ENCODE results near the gene CHRNA7. TPM values are rescaled to one million over a fixed set of nuclear protein-coding genes. Genes with fewer than 3 reads are reported as not detected.

The CHRNA7 gene
- polyA plus RNA-seq, 2 of the 4 experiments (the other 2 are of a cell fraction) = 1.3 to 1.4 TPM

GRCh38 chr15:32129815-32130214 lies 99.5 kb downstream of the CHRNA7 start:
- CTCF ChIA-PET = no interaction called here
- no peak overlapping the region for H3K4me3 ChIP-seq
- no peak for TF ChIP-seq HEYL (CRISPR knock-in tag; IDR thresholded peaks at IDR 0.05)
- TF ChIP-seq KDM5A (IDR thresholded peaks at IDR 0.05) = no peak
- TF ChIP-seq TP53 (CRISPR knock-in tag; IDR thresholded peaks at IDR 0.05) = no peak
- TF ChIP-seq EHF (CRISPR knock-in tag; IDR thresholded peaks at IDR 0.05) = no peak
- no peak for TF ChIP-seq FOXS1 (CRISPR knock-in tag; IDR thresholded peaks at IDR 0.05)
- TF ChIP-seq MAFK (IDR thresholded peaks at IDR 0.05; ENCODE audit: partially characterized antibody) = no peak
- no peak for TF ChIP-seq RCOR1 (IDR thresholded peaks at IDR 0.05; ENCODE audit: low read depth, low read length)
- no peak for TF ChIP-seq CHD2 (IDR thresholded peaks at IDR 0.05; ENCODE audit: low read length, partially characterized antibody)
- no peak for TF ChIP-seq RNF2 (IDR thresholded peaks at IDR 0.05; ENCODE audit: borderline replicate concordance, low read depth)
- TF ChIP-seq POLR2AphosphoS2 (conservative IDR thresholded peaks at IDR 0.05; ENCODE audit: low read length) = no peak
- no peak for TF ChIP-seq PHF8 (IDR thresholded peaks at IDR 0.05; ENCODE audit: borderline replicate concordance, low read depth)
- TF ChIP-seq, protein P1, sequence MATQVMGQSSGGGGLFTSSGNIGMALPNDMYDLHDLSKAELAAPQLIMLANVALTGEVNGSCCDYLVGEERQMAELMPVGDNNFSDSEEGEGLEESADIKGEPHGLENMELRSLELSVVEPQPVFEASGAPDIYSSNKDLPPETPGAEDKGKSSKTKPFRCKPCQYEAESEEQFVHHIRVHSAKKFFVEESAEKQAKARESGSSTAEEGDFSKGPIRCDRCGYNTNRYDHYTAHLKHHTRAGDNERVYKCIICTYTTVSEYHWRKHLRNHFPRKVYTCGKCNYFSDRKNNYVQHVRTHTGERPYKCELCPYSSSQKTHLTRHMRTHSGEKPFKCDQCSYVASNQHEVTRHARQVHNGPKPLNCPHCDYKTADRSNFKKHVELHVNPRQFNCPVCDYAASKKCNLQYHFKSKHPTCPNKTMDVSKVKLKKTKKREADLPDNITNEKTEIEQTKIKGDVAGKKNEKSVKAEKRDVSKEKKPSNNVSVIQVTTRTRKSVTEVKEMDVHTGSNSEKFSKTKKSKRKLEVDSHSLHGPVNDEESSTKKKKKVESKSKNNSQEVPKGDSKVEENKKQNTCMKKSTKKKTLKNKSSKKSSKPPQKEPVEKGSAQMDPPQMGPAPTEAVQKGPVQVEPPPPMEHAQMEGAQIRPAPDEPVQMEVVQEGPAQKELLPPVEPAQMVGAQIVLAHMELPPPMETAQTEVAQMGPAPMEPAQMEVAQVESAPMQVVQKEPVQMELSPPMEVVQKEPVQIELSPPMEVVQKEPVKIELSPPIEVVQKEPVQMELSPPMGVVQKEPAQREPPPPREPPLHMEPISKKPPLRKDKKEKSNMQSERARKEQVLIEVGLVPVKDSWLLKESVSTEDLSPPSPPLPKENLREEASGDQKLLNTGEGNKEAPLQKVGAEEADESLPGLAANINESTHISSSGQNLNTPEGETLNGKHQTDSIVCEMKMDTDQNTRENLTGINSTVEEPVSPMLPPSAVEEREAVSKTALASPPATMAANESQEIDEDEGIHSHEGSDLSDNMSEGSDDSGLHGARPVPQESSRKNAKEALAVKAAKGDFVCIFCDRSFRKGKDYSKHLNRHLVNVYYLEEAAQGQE (IDR thresholded peaks at IDR 0.05) = no peak
- H3K27ac ChIP-seq = no peak overlapping the region
- DNase-seq (ENCODE audit: low read depth in 1 of 2, low spot score in 1 of 2) (no peak), ATAC-seq (no peak), FAIRE-seq (peak; percentile 46)
- no peaks in the 10 kb centered on the region for H3K4me1 ChIP-seq
- POLR2A ChIA-PET = no interaction called here
- no peak overlapping the region for H3K4me2 ChIP-seq
- H3K9me3 ChIP-seq = no peaks in the 10 kb centered on the region

DNA sequence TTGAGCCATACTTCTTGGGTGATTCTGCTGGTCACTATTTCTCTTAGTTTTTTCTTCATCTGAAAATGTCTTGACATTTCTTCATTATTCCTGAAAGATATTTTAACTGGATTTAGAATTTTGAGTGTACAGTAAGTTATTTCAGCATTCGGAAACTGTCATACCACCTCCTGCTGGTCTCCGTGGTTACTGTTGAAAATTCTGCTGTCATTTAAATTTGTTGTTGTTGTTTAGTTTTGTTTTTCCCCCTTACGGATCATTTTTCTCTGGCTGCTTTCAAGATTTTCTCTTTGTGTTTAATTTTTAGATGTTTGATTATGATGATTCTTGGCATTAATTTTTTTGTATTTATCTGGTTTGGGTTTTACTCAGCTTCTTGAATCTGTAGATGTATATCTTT lies 100.5 kb downstream of the CHRNA7 start:
- WGBS (ENCODE audit: missing lambda C conversion rate) = 55% methylated on average over 3 of the region's 3 CpGs
- Histone ChIP-seq H3K27ac (no peak overlapping the region), H3K9me3 (no peaks in the 10 kb centered on the region), H3K4me1 (no peaks in the 10 kb centered on the region), H3K4me3 (no peak overlapping the region), H3K4me2 (no peak overlapping the region)
- peak; percentile 18 for FAIRE-seq
- ATAC-seq = no peak
- DNase-seq (ENCODE audit: low read depth in 1 of 2, low spot score in 1 of 2) = no peak
- POLR2A ChIA-PET = no interaction called here
- no peak for TF ChIP-seq HDAC2 (IDR thresholded peaks at IDR 0.05)
- TF ChIP-seq CHD2 (IDR thresholded peaks at IDR 0.05; ENCODE audit: low read length, partially characterized antibody) = no peak
- TF ChIP-seq PHF8 (IDR thresholded peaks at IDR 0.05; ENCODE audit: borderline replicate concordance, low read depth) = no peak
- no peak for TF ChIP-seq CTCF (IDR thresholded peaks at IDR 0.05)
- TF ChIP-seq KDM1A (IDR thresholded peaks at IDR 0.05; ENCODE audit: low read depth) = no peak
- TF ChIP-seq HMGXB4 (CRISPR knock-in tag; IDR thresholded peaks at IDR 0.05; ENCODE audit: borderline replicate concordance) = no peak
- TF ChIP-seq ELK1 (IDR thresholded peaks at IDR 0.05; ENCODE audit: low read depth, low read length) = no peak
- no peak for TF ChIP-seq HOXB5 (CRISPR knock-in tag; IDR thresholded peaks at IDR 0.05)
- no peak for TF ChIP-seq FOXS1 (CRISPR knock-in tag; IDR thresholded peaks at IDR 0.05)
- no peak for TF ChIP-seq SREBF2 (IDR thresholded peaks at IDR 0.05)
- TF ChIP-seq ESRRA (IDR thresholded peaks at IDR 0.05; ENCODE audit: borderline replicate concordance, low read length) = no peak
- no peak for TF ChIP-seq TFCP2L1 (CRISPR knock-in tag; IDR thresholded peaks at IDR 0.05)
- no peak for TF ChIP-seq CBX8 (IDR thresholded peaks at IDR 0.05)
- TF ChIP-seq JUNB (IDR thresholded peaks at IDR 0.05) = no peak
- no peak for TF ChIP-seq NR3C1 (IDR thresholded peaks at IDR 0.05)
- TF ChIP-seq, protein P2, sequence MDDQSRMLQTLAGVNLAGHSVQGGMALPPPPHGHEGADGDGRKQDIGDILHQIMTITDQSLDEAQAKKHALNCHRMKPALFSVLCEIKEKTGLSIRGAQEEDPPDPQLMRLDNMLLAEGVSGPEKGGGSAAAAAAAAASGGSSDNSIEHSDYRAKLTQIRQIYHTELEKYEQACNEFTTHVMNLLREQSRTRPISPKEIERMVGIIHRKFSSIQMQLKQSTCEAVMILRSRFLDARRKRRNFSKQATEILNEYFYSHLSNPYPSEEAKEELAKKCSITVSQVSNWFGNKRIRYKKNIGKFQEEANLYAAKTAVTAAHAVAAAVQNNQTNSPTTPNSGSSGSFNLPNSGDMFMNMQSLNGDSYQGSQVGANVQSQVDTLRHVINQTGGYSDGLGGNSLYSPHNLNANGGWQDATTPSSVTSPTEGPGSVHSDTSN (IDR thresholded peaks at IDR 0.05) = no peak
- CTCF ChIA-PET = no interaction called here
